Measurements from ENCODE around the gene MYBPC1.

The MYBPC1 gene

DNA sequence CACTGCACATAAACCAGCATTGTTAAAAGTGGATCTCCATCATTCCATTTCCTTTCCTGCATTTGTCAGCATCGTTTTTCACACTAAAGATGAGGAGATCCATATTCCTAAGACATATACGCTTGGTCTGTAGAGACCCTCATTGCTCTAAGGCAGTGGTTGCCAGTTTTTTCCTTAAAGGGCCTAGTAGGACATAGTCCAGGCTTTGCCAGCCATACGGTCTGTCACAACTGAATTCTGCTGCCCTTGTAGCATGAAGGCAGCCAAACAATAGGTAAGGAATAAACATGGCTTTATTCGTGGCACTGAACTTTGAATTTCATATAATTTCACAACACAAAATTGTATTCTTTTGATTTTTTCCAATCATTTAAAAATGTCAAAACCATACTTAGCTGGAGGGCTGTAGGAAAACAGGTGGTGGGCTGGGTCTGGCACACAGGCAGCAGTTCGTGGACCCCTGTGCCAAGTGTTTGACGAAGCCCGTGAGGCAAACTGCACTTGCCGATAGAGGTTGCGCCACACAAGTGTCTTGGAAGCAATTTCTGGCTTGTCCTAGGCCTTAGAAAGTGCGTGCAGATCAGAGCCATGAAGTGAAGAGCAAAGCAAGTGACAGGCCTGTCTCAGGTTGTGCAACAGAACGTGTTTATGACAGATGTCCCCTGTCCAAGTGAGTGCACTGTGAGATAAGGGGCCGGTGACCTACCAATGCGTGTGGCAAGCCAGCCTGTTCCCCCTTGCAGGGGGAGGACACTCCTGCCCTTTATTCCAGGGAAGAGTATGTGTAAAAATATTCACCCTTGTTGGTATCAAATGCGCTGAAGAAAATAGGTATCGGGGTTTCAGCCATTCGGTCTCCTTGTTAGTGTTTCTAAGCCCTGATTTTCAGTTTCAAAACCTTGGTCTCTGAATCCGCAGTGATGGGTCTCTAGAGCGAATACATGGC, 101.8 kb downstream of the MYBPC1 start:
- TF ChIP-seq, protein P1, sequence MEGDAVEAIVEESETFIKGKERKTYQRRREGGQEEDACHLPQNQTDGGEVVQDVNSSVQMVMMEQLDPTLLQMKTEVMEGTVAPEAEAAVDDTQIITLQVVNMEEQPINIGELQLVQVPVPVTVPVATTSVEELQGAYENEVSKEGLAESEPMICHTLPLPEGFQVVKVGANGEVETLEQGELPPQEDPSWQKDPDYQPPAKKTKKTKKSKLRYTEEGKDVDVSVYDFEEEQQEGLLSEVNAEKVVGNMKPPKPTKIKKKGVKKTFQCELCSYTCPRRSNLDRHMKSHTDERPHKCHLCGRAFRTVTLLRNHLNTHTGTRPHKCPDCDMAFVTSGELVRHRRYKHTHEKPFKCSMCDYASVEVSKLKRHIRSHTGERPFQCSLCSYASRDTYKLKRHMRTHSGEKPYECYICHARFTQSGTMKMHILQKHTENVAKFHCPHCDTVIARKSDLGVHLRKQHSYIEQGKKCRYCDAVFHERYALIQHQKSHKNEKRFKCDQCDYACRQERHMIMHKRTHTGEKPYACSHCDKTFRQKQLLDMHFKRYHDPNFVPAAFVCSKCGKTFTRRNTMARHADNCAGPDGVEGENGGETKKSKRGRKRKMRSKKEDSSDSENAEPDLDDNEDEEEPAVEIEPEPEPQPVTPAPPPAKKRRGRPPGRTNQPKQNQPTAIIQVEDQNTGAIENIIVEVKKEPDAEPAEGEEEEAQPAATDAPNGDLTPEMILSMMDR (IDR thresholded peaks at IDR 0.05), result no peak
- H2AFZ ChIP-seq, result peak overlapping the region; percentile 94
- H3K4me1 ChIP-seq, result peaks cover 25% of the 10 kb centered on the region
- peak overlapping the region; percentile 78 for H3K4me2 ChIP-seq (ENCODE audit: low read length)
- no peaks in the 10 kb centered on the region for H3K27me3 ChIP-seq (ENCODE audit: control insufficient read depth, insufficient read depth, low read length)
- H3K36me3 ChIP-seq (ENCODE audit: control insufficient read depth, insufficient read depth, low read length), result no peaks in the 10 kb centered on the region
- peak overlapping the region; percentile 93 for H3K27ac ChIP-seq
- peak overlapping the region; percentile 64 for H3K4me3 ChIP-seq (ENCODE audit: low read depth, low read length)
- H3K79me2 ChIP-seq, result peaks cover 7% of the 10 kb centered on the region
- H3K9me3 ChIP-seq (ENCODE audit: control insufficient read depth, low read length), result no peaks in the 10 kb centered on the region
- peak overlapping the region; percentile 75 for H3K9ac ChIP-seq

DNA sequence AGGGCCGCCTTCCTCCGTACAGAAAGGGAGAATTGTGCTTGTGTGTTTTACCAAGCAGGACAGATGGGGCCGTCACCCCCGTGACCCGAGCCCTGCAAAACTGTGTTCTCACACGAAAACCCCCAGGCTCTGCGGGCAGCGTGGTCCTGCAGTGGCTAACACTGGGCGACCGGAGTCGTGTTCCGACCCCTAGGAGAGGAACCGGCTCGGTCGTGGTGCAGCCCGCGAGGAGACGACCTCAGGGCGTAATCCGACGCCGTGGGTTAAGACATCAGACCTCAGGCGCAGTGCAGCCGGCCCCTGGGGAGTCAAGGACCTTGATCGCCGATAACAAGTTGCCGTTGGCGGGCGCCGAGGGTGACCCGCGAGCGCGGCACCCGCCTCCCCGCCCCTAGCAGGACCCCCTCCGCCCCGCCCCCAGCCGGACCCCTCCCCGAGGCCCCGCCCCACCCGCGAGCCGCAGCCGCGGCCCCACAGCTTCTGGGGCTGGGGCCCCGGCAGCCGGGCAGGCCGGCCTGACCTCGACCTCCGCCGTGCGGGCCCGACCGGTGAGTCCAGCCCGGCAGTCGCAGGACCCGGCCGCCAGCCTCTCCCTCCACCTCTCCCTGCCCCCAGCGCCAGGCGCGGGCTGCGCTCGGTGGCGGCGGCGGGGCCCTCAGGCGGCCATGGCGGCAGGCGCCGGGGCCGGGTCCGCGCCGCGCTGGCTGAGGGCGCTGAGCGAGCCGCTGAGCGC, 102.6 kb downstream of the MYBPC1 start, which contains the start of gene CHPT1:
Gene CHPT1, plus strand, starts transcription at position 444 of the 733 bp plus-strand sequence. Its CDS starts 222 bp downstream, at position 666.
- peak within 1 kb of the TSS; percentile 90 for H3K4me3 ChIP-seq (ENCODE audit: low read depth, low read length)

DNA sequence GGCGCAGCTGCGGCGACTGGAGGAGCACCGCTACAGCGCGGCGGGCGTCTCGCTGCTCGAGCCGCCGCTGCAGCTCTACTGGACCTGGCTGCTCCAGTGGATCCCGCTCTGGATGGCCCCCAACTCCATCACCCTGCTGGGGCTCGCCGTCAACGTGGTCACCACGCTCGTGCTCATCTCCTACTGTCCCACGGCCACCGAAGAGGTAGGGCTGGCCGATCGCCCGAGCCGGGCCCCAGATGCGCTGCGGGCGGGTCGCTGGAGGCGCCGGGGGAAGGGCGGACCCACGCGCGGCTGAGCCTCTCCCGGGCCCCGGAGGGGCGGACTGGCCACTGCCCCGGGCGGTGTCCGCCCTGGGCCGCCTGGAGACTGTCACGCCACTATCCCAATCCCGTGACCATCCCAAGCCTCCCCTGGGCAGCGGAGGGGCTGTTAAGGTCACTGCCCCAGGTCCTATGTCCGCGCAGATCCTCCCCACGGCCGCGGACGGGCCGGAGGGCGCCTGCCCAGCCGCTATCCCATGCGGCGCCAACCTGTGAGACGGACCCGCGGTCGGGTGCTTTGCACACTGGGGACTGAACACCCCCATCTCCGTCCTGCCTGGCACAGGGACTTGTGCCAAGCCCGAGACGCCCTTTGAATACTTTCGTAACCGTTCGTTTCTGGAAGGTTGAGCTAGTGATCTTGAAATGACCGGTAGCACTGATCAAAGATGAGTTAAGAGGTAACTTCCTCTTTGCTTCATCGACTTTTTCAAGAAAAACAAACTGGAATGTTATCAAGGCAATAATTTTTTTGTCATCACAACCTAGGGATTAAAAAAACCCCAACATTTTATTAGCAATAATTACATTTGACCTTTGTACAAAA, 103.4 kb downstream of the MYBPC1 start:
- H3K4me1 ChIP-seq, result peaks cover 36% of the 10 kb centered on the region
- H2AFZ ChIP-seq, result peak overlapping the region; percentile 81
- no peaks in the 10 kb centered on the region for H3K36me3 ChIP-seq (ENCODE audit: control insufficient read depth, insufficient read depth, low read length)
- H3K4me3 ChIP-seq (ENCODE audit: low read depth, low read length), result peak overlapping the region; percentile 90
- H3K9ac ChIP-seq, result peak overlapping the region; percentile 51
- no peaks in the 10 kb centered on the region for H3K27me3 ChIP-seq (ENCODE audit: control insufficient read depth, insufficient read depth, low read length)
- peak overlapping the region; percentile 93 for H3K27ac ChIP-seq
- peak overlapping the region; percentile 91 for H3K4me2 ChIP-seq (ENCODE audit: low read length)
- H3K9me3 ChIP-seq (ENCODE audit: control insufficient read depth, low read length), result no peaks in the 10 kb centered on the region
- H3K79me2 ChIP-seq, result peaks cover 12% of the 10 kb centered on the region
- TF ChIP-seq, protein P1 (IDR thresholded peaks at IDR 0.05), result no peak

More for the DNA sequence above, 102.6 kb downstream of the MYBPC1 start, which contains the start of gene CHPT1:
- TF ChIP-seq, protein P1 (IDR thresholded peaks at IDR 0.05), result no peak
- H3K36me3 ChIP-seq (ENCODE audit: control insufficient read depth, insufficient read depth, low read length), result no peaks in the 10 kb centered on the region
- H3K9me3 ChIP-seq (ENCODE audit: control insufficient read depth, low read length), result no peaks in the 10 kb centered on the region
- peaks cover 12% of the 10 kb centered on the region for H3K79me2 ChIP-seq
- H3K9ac ChIP-seq, result peak within 1 kb of the TSS; percentile 75
- H2AFZ ChIP-seq, result peak within 1 kb of the TSS; percentile 94
- H3K4me1 ChIP-seq, result peaks cover 30% of the 10 kb centered on the region
- no peaks in the 10 kb centered on the region for H3K27me3 ChIP-seq (ENCODE audit: control insufficient read depth, insufficient read depth, low read length)
- peak within 1 kb of the TSS; percentile 93 for H3K27ac ChIP-seq
- H3K4me2 ChIP-seq (ENCODE audit: low read length), result peak within 1 kb of the TSS; percentile 91

DNA sequence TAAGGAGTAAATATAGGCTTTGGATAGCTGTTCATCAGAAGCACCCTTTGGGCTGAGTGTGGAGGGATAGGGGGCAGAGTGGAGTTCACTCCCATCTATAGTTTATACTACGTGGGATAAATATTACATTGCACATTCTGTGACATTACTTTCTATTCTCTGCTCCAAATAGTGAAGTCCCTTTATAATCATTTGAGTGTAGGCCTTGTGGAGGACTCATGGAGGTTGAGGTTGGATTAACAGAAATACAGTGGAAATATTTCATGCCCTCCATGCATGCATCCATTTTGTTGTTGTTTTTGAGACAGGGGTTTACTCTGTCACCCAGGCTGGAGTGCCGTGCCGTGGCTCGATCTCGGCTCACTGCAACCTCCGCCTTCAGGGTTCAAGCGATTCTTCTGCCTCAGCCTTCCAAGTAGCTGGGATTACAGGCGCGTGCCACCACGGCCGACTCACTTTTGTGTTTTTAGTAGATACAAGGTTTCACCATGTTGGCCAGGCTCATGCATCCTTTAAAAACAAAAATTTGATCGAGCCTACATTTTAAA, 104.1 kb downstream of the MYBPC1 start:
- TF ChIP-seq, protein P1 (IDR thresholded peaks at IDR 0.05), result no peak
- Histone ChIP-seq H3K9ac (no peak overlapping the region), H3K27ac (peak overlapping the region; percentile 93), H3K4me1 (peaks cover 36% of the 10 kb centered on the region), H3K79me2 (peaks cover 18% of the 10 kb centered on the region), H2AFZ (peak overlapping the region; percentile 81), H3K27me3 (ENCODE audit: control insufficient read depth, insufficient read depth, low read length) (no peaks in the 10 kb centered on the region), H3K9me3 (ENCODE audit: control insufficient read depth, low read length) (no peaks in the 10 kb centered on the region), H3K4me2 (ENCODE audit: low read length) (peak overlapping the region; percentile 91), H3K36me3 (ENCODE audit: control insufficient read depth, insufficient read depth, low read length) (no peaks in the 10 kb centered on the region), H3K4me3 (ENCODE audit: low read depth, low read length) (peak overlapping the region; percentile 90)
